CD14-positive monocyte (primary cell): Measurements from ENCODE around the gene GOSR2. TPM values are rescaled to one million over a fixed set of nuclear protein-coding genes. Genes with fewer than 3 reads are reported as not detected.

ENCODE experiments used
- DNase-seq, 3 donors: peaks; one replicate each; pipeline ENCODE4 v3.0.0-alpha.2; 2011 to 2022
- H2AFZ ChIP-seq: 2 replicates; pipeline ENCODE4 v1.6.0; 2012; ENCODE audit warnings: mild to moderate bottlenecking, low read depth, low read length, inconsistent platforms; ENCODE audit not compliant: insufficient read depth, poor library complexity, severe bottlenecking
- H3K27ac ChIP-seq, 2 donors: 1 replicate in 1 of 2; 2 replicates in 1 of 2; pipeline ENCODE4 v1.5.1; 2012 to 2013; ENCODE audit warnings: low read length in 2 of 2, control low read depth in 1 of 2, inconsistent platforms in 1 of 2, low read depth in 1 of 2, mild to moderate bottlenecking in 1 of 2
- H3K27me3 ChIP-seq, 2 donors: one replicate each; pipeline versions ENCODE4 v1.6.0 to v1.6.1; 2011 to 2013; ENCODE audit warnings: low read length in 2 of 2; ENCODE audit not compliant: control insufficient read depth in 2 of 2, insufficient read depth in 2 of 2
- H3K36me3 ChIP-seq, 2 donors: replicated peaks in 1 of 2; 1 replicate in 1 of 2; 2 replicates in 1 of 2; pipeline versions ENCODE4 v1.5.1 to v1.6.1; 2012 to 2013; ENCODE audit warnings: low read length in 2 of 2, control low read depth in 1 of 2, inconsistent platforms in 1 of 2, mild to moderate bottlenecking in 1 of 2; ENCODE audit not compliant: insufficient read depth in 2 of 2, control insufficient read depth in 1 of 2
- H3K4me1 ChIP-seq, 2 donors: 1 replicate in 1 of 2; 2 replicates in 1 of 2; pipeline versions ENCODE4 v1.5.1 to v1.6.1; 2012 to 2013; ENCODE audit warnings: low read length in 2 of 2, control low read depth in 1 of 2, inconsistent platforms in 1 of 2, mild to moderate bottlenecking in 1 of 2, moderate library complexity in 1 of 2; ENCODE audit not compliant: insufficient read depth in 2 of 2, control insufficient read depth in 1 of 2
- H3K4me2 ChIP-seq: replicated peaks from 2 replicates; pipeline ENCODE3; 2012; ENCODE audit warnings: low read length, moderate library complexity, mild to moderate bottlenecking; ENCODE audit not compliant: poor library complexity, severe bottlenecking; ENCODE audit errors: extremely low read depth
- H3K4me3 ChIP-seq, 3 experiments: fragments of 200-600 bp in 1 of 3; sonication (generic) in 1 of 3; replicated peaks in 1 of 3; 1 replicate in 2 of 3; 2 replicates in 1 of 3; pipeline ENCODE4 v1.5.1; 2011 to 2013; ENCODE audit warnings: low read length in 3 of 3, mild to moderate bottlenecking in 3 of 3, control low read depth in 2 of 3, low read depth in 2 of 3, inconsistent platforms in 1 of 3, moderate library complexity in 1 of 3
- H3K79me2 ChIP-seq: 2 replicates; pipeline ENCODE4 v1.6.0; 2012; ENCODE audit warnings: mild to moderate bottlenecking, control low read depth, inconsistent platforms, low read length, moderate library complexity; ENCODE audit not compliant: insufficient read depth
- H3K9ac ChIP-seq: 2 replicates; pipeline ENCODE4 v1.6.0; 2017; ENCODE audit warnings: low read length, mild to moderate bottlenecking; ENCODE audit not compliant: insufficient read depth, poor library complexity, severe bottlenecking
- H3K9me3 ChIP-seq, 2 donors: replicated peaks in 1 of 2; 1 replicate in 1 of 2; 2 replicates in 1 of 2; pipeline versions ENCODE4 v1.5.1 to v1.6.1; 2012 to 2013; ENCODE audit warnings: low read length in 2 of 2, control low read depth in 1 of 2; ENCODE audit not compliant: control insufficient read depth in 1 of 2, insufficient read depth in 1 of 2
- H4K20me1 ChIP-seq: 2 replicates; pipeline ENCODE4 v1.6.0; 2012; ENCODE audit warnings: mild to moderate bottlenecking, low read length, control low read depth, moderate library complexity; ENCODE audit not compliant: insufficient read depth
- H3K27ac Mint-ChIP-seq, 7 donors: one replicate each; pipeline ENCODE4 v1.8.0; 2020; ENCODE audit warnings: mild to moderate bottlenecking in 7 of 7, mixed read lengths in 7 of 7, moderate library complexity in 6 of 7, inconsistent platforms in 2 of 7
- H3K27me3 Mint-ChIP-seq, 3 donors: one replicate each; pipeline ENCODE4 v1.8.0; 2021 to 2022; ENCODE audit warnings: low read depth in 3 of 3, mild to moderate bottlenecking in 3 of 3, mixed read lengths in 3 of 3, moderate library complexity in 3 of 3, inconsistent platforms in 1 of 3
- H3K36me3 Mint-ChIP-seq, 2 donors: one replicate each; pipeline ENCODE4 v1.8.0; 2020; ENCODE audit warnings: mixed read lengths in 2 of 2, inconsistent platforms in 1 of 2, mild to moderate bottlenecking in 1 of 2
- H3K4me1 Mint-ChIP-seq: one replicate; pipeline ENCODE4 v1.8.0; 2020; ENCODE audit warnings: mild to moderate bottlenecking, mixed read lengths
- H3K4me3 Mint-ChIP-seq, 2 donors: one replicate each; pipeline ENCODE4 v1.8.0; 2020; ENCODE audit warnings: mild to moderate bottlenecking in 2 of 2, mixed read lengths in 2 of 2, moderate library complexity in 1 of 2
- H3K9me3 Mint-ChIP-seq, 7 donors: one replicate each; pipeline ENCODE4 v1.8.0; 2020 to 2022; ENCODE audit warnings: mixed read lengths in 7 of 7, mild to moderate bottlenecking in 6 of 7, moderate library complexity in 6 of 7, inconsistent platforms in 2 of 7
- WGBS: methylation state at CpG from one replicate; pipeline ENCODE4 v1.1.5; 2013; ENCODE audit warnings: missing lambda C conversion rate; ENCODE audit not compliant: insufficient coverage; 5-methylcytosine and 5-hydroxymethylcytosine counted together
- intact Hi-C, 2 donors: fragments of 100-400 bp; cut with micrococcal nuclease; formaldehyde crosslinking; loops; one replicate each; pipeline versions ENCODE4 v1.15.0 to v1.15.1; 2023
- polyA plus RNA-seq, 3 donors: library from polyadenylated mRNA; depleted of rRNA in 1 of 3; unstranded in 2 of 3; stranded (reverse) in 1 of 3; fragments of 300-500 nt in 2 of 3; fragments of >200 nt in 1 of 3; fragmentation: Illumina TruSeq in 2 of 3; gene quantifications; 1 replicate in 2 of 3; 2 replicates in 1 of 3; pipeline ENCODE4 v1.2.3, GENCODE V29; 2012 to 2021
- TF ChIP-seq, protein P1 (sequence below): fragments of 200-600 bp; IDR thresholded peaks from one replicate; pipeline ENCODE4 v1.8.0; 2022; ENCODE audit warnings: antibody characterized with exemption, mild to moderate bottlenecking

The GOSR2 gene
- polyA plus RNA-seq, 3 donors, result 25.2 to 31.1 (median 27.7) TPM

DNA sequence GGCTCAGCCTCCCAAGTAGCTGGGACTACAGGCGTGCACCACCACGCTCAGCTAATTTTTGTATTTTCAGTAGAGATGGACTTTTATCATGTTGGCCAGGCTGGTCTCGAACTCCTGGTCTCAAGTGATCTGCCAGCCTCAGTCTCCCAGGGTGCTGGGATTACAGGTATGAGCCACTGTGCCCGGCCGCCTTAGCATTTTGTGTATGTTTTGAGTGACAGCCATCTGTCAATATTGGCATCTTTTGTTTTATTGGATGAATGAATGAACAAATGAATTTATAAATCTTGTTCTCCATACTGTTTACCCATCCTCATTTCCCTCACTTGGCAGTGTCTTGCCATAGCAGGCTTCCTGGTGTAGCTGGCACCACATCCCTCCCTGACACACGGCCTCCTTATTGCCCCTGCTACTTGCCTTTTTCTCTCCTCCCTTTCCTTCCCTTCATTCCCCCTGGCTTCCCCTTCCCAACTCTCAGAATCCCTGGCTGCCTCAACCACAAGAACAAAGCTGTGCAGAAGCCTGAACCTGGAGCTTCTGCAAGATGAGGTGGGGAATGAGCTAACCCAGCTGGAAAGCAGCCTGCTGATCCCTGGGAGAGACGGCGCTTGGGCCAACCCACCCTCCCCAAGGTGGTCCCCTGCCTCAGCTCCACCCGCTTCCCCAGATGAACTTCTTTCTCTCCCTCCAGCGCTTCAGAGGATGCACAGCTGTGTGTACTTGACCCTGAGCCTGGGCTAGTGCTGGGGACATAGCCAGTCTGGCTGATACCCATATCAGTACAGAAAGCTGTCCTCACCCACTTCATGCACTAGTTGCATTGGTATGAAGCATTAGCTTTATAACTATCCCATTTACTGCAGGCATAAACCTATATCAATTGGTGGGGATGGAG lies 37.3 kb upstream of the GOSR2 start:
- H3K27me3 Mint-ChIP-seq, result peaks cover 7 to 8% (median 8%) of the 10 kb centered on the region in 3 donors
- Histone ChIP-seq H3K27ac (no peak overlapping the region), H3K4me1 (peaks cover 2 to 4% of the 10 kb centered on the region in 2 donors), H3K36me3 (no peaks in the 10 kb centered on the region), H4K20me1 (no peaks in the 10 kb centered on the region), H2AFZ (no peak overlapping the region), H3K27me3 (no peaks in the 10 kb centered on the region), H3K9ac (no peak overlapping the region), H3K79me2 (no peaks in the 10 kb centered on the region), H3K4me2 (no peak overlapping the region), H3K9me3 (no peaks in the 10 kb centered on the region), H3K4me3 (no peak overlapping the region)
- no peak overlapping the region for H3K4me3 Mint-ChIP-seq
- intact Hi-C loops, result no loop called here
- H3K4me1 Mint-ChIP-seq, result peaks cover 5% of the 10 kb centered on the region
- TF ChIP-seq, protein P1, sequence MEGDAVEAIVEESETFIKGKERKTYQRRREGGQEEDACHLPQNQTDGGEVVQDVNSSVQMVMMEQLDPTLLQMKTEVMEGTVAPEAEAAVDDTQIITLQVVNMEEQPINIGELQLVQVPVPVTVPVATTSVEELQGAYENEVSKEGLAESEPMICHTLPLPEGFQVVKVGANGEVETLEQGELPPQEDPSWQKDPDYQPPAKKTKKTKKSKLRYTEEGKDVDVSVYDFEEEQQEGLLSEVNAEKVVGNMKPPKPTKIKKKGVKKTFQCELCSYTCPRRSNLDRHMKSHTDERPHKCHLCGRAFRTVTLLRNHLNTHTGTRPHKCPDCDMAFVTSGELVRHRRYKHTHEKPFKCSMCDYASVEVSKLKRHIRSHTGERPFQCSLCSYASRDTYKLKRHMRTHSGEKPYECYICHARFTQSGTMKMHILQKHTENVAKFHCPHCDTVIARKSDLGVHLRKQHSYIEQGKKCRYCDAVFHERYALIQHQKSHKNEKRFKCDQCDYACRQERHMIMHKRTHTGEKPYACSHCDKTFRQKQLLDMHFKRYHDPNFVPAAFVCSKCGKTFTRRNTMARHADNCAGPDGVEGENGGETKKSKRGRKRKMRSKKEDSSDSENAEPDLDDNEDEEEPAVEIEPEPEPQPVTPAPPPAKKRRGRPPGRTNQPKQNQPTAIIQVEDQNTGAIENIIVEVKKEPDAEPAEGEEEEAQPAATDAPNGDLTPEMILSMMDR, result no peak
- DNase-seq, result no peak
- H3K36me3 Mint-ChIP-seq, result no peaks in the 10 kb centered on the region
- WGBS, result 90% methylated on average over 2 of the region's 10 CpGs
- no peaks in the 10 kb centered on the region for H3K9me3 Mint-ChIP-seq
- peak overlapping the region in 1 of 7 donors; percentile 71 for H3K27ac Mint-ChIP-seq

DNA sequence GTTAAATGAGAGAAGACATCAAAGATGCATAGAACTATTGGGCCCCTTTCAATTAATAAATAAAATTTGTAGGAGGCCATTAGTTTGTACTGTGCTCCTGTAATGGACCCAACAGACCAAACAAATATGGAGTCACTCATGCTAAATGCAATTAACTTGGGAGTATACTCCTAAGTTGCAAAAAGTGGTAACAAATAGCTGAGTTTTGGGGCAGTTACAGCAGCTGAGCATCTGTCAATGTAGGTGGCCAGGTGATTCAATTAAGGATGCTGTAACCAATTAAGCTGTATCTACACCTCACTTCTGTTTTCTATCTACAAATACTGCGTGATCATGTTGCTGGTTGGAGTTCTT lies 36.7 kb upstream of the GOSR2 start:
- intact Hi-C loops, result no loop called here
- no peak overlapping the region for H3K9ac ChIP-seq
- no peaks in the 10 kb centered on the region for H3K9me3 Mint-ChIP-seq
- H3K27me3 ChIP-seq, result no peaks in the 10 kb centered on the region
- H3K27me3 Mint-ChIP-seq, result peaks cover 7 to 8% (median 8%) of the 10 kb centered on the region in 3 donors
- no peaks in the 10 kb centered on the region for H3K9me3 ChIP-seq
- H3K36me3 ChIP-seq, result no peaks in the 10 kb centered on the region
- H2AFZ ChIP-seq, result no peak overlapping the region
- no peak overlapping the region for H3K4me2 ChIP-seq
- no peaks in the 10 kb centered on the region for H4K20me1 ChIP-seq
- H3K4me3 Mint-ChIP-seq, result no peak overlapping the region
- H3K4me1 ChIP-seq, result peaks cover 4 to 10% of the 10 kb centered on the region in 2 donors
- no CpG with 5 or more reads among the region's 1 CpG for WGBS
- H3K4me3 ChIP-seq, result no peak overlapping the region
- H3K27ac Mint-ChIP-seq, result no peak overlapping the region
- H3K27ac ChIP-seq, result no peak overlapping the region
- TF ChIP-seq, protein P1, result no peak
- H3K79me2 ChIP-seq, result no peaks in the 10 kb centered on the region
- no peaks in the 10 kb centered on the region for H3K36me3 Mint-ChIP-seq
- peaks cover 8% of the 10 kb centered on the region for H3K4me1 Mint-ChIP-seq
- no peak for DNase-seq
